HepG2 (cell line): ENCODE measurements around the gene ATAD3C. TPM values are rescaled to one million over a fixed set of nuclear protein-coding genes. Genes with fewer than 3 reads are reported as not detected.

Experiments
- ARID3A ChIP-seq: IDR thresholded peaks from 2 replicates; pipeline ENCODE4 v1.6.1; 2012; ENCODE audit warnings: low read depth, low read length, improper control_type of control experiment
- CBX2 ChIP-seq, 2 experiments: fragments of 200-600 bp in 1 of 2; sonication (generic); formaldehyde crosslinking in 1 of 2; IDR thresholded peaks; 2 replicates each; pipeline versions ENCODE4 v1.7.0 to v1.8.1; 2018 to 2022; ENCODE audit warnings: low read depth in 2 of 2, low read length in 1 of 2, mild to moderate bottlenecking in 1 of 2, missing genetic modification reagents in 1 of 2
- DPF2 ChIP-seq: sonication (generic); formaldehyde crosslinking; IDR thresholded peaks from 2 replicates; pipeline ENCODE4 v1.4.0; 2020; ENCODE audit warnings: mild to moderate bottlenecking, low read depth, missing genetic modification reagents, borderline replicate concordance
- DRAP1 ChIP-seq: IDR thresholded peaks from 2 replicates; pipeline ENCODE4 v1.6.1; 2016; ENCODE audit warnings: missing genetic modification reagents, missing compliant biosample characterization
- KDM1A ChIP-seq: IDR thresholded peaks from 2 replicates; pipeline ENCODE4 v1.6.1; 2016; ENCODE audit warnings: missing compliant biosample characterization
- TCF7 ChIP-seq: sonication (generic); IDR thresholded peaks from 2 replicates; pipeline ENCODE4 v1.6.1; 2016; ENCODE audit warnings: antibody characterized with exemption, low read depth
- ZNF207 ChIP-seq: fragments of 450-650 bp; IDR thresholded peaks from 2 replicates; pipeline ENCODE4 v1.6.1; 2016; ENCODE audit warnings: antibody characterized with exemption, borderline replicate concordance
- ZNF224 ChIP-seq: sonication (generic); formaldehyde crosslinking; IDR thresholded peaks from 2 replicates; pipeline ENCODE4 v1.5.0; 2020; ENCODE audit warnings: mild to moderate bottlenecking, missing genetic modification reagents
- ZNF282 ChIP-seq: fragments of 450-650 bp; IDR thresholded peaks from 2 replicates; pipeline ENCODE4 v1.6.1; 2018; ENCODE audit not compliant: partially characterized antibody
- ZNF543 ChIP-seq: sonication (generic); formaldehyde crosslinking; IDR thresholded peaks from 2 replicates; pipeline ENCODE4 v1.4.0; 2020; ENCODE audit warnings: mild to moderate bottlenecking, missing genetic modification reagents
- ZNF569 ChIP-seq: sonication (generic); formaldehyde crosslinking; IDR thresholded peaks from 2 replicates; pipeline ENCODE4 v1.5.0; 2020; ENCODE audit warnings: mild to moderate bottlenecking, missing genetic modification reagents, moderate library complexity, borderline replicate concordance
- ZNF670 ChIP-seq: sonication (generic); formaldehyde crosslinking; IDR thresholded peaks from 2 replicates; pipeline ENCODE4 v1.8.0; 2022; ENCODE audit warnings: mild to moderate bottlenecking, missing genetic modification reagents, borderline replicate concordance
- polyA plus RNA-seq, 8 experiments: library from polyadenylated mRNA; depleted of rRNA in 3 of 8; stranded (reverse) in 7 of 8; unstranded in 1 of 8; fragments of >200 nt; fragmentation: Illumina TruSeq in 4 of 8; extraction: Trizol in 4 of 8; gene quantifications; 2 replicates each; pipeline versions ENCODE4 v1.2.1 to v1.2.3, GENCODE V29; 2011 to 2016; ENCODE audit warnings: low read depth in 4 of 8, missing spikeins in 1 of 8, mixed read lengths in 1 of 8; ENCODE audit not compliant: insufficient read depth in 1 of 8
- total RNA-seq, 5 experiments: library from RNA; depleted of rRNA; stranded (reverse); fragments of >200 nt; fragmentation: Illumina TruSeq; extraction: Trizol; gene quantifications; 2 replicates each; pipeline ENCODE4 v1.2.3, GENCODE V29; 2016; ENCODE audit warnings: low read depth in 1 of 5
- TF ChIP-seq, protein P1 (sequence below): sonication (generic); formaldehyde crosslinking; IDR thresholded peaks from 2 replicates; pipeline ENCODE4 v1.5.0; 2020; ENCODE audit warnings: mild to moderate bottlenecking, missing genetic modification reagents, borderline replicate concordance
- TF ChIP-seq, protein P2 (sequence below): sonication (generic); formaldehyde crosslinking; IDR thresholded peaks from 2 replicates; pipeline ENCODE4 v1.9.0; 2021; ENCODE audit warnings: missing genetic modification reagents, mild to moderate bottlenecking, borderline replicate concordance
- TF ChIP-seq, protein P3 (sequence below): sonication (generic); formaldehyde crosslinking; IDR thresholded peaks from 2 replicates; pipeline ENCODE4 v1.8.0; 2022; ENCODE audit warnings: mild to moderate bottlenecking, missing genetic modification reagents, moderate library complexity

The ATAD3C gene
- total and polyA plus RNA-seq, 2 of the 13 experiments (the other 11 are each of a cell fraction or from before 2014, with no cell fraction given) = 2.4 to 3.2 TPM

DNA sequence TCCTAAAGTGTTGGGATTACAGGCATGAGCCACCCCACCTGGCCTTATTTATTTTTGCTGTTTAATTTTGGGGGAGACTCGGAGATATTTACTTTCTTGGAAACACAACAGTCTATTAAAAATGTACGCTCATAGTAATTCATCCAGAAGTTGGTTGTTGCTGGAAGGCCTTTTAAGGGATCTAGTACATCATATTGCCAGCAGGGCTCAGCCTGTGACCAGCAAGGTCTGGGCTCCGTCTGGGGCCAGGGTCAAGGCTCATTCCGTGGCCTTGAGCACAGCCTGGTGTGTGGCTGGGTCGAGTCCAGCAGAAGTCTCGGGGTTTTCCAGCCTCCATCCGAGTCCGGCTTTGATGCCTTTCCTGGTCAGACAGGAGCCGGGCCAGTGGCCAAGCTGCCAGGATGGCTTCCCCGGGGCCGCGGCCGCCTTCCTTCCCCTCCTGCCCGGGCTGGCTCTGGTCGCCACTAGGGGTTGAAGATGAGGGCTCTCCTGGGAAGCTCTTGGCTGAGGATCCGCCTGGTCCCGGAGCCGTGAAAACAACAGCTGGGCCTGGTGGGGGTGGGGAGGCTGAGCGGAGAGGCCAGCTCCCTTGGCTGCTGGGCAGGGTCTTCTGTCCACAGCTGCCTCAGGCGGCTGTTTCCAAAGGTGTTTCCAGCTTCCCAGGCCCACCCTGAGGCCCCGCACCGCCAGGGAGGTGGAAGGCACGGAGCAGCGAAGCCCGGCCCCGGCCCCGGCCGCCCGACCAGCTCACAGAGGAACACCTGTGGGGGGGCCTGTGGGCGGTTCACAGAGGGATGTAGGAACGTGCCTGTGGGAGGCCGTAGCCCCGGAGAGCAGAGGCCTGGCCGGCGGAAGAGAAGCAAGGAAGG lies 19.1 kb upstream of the ATAD3C start (continued):
- no peak for TF ChIP-seq ZNF224 (CRISPR knock-in tag)
- no peak for TF ChIP-seq ZNF569 (CRISPR knock-in tag)
- TF ChIP-seq TCF7 = no peak
- no peak for TF ChIP-seq DRAP1
- no peak for TF ChIP-seq DPF2 (CRISPR knock-in tag)
- TF ChIP-seq KDM1A (CRISPR knock-in tag) = no peak
- no peak for TF ChIP-seq ARID3A
- no peak for TF ChIP-seq ZNF207
- TF ChIP-seq ZNF543 = 0 out of 2 replicates have a peak, but pooled peaks have one; percentile 59
- TF ChIP-seq CBX2 (IDR thresholded peaks at IDR 0.05; ENCODE audit: low read depth, low read length) = no peak
- TF ChIP-seq CBX2 (CRISPR knock-in tag; IDR thresholded peaks at IDR 0.05; ENCODE audit: low read depth) = no peak
- TF ChIP-seq, protein P1, sequence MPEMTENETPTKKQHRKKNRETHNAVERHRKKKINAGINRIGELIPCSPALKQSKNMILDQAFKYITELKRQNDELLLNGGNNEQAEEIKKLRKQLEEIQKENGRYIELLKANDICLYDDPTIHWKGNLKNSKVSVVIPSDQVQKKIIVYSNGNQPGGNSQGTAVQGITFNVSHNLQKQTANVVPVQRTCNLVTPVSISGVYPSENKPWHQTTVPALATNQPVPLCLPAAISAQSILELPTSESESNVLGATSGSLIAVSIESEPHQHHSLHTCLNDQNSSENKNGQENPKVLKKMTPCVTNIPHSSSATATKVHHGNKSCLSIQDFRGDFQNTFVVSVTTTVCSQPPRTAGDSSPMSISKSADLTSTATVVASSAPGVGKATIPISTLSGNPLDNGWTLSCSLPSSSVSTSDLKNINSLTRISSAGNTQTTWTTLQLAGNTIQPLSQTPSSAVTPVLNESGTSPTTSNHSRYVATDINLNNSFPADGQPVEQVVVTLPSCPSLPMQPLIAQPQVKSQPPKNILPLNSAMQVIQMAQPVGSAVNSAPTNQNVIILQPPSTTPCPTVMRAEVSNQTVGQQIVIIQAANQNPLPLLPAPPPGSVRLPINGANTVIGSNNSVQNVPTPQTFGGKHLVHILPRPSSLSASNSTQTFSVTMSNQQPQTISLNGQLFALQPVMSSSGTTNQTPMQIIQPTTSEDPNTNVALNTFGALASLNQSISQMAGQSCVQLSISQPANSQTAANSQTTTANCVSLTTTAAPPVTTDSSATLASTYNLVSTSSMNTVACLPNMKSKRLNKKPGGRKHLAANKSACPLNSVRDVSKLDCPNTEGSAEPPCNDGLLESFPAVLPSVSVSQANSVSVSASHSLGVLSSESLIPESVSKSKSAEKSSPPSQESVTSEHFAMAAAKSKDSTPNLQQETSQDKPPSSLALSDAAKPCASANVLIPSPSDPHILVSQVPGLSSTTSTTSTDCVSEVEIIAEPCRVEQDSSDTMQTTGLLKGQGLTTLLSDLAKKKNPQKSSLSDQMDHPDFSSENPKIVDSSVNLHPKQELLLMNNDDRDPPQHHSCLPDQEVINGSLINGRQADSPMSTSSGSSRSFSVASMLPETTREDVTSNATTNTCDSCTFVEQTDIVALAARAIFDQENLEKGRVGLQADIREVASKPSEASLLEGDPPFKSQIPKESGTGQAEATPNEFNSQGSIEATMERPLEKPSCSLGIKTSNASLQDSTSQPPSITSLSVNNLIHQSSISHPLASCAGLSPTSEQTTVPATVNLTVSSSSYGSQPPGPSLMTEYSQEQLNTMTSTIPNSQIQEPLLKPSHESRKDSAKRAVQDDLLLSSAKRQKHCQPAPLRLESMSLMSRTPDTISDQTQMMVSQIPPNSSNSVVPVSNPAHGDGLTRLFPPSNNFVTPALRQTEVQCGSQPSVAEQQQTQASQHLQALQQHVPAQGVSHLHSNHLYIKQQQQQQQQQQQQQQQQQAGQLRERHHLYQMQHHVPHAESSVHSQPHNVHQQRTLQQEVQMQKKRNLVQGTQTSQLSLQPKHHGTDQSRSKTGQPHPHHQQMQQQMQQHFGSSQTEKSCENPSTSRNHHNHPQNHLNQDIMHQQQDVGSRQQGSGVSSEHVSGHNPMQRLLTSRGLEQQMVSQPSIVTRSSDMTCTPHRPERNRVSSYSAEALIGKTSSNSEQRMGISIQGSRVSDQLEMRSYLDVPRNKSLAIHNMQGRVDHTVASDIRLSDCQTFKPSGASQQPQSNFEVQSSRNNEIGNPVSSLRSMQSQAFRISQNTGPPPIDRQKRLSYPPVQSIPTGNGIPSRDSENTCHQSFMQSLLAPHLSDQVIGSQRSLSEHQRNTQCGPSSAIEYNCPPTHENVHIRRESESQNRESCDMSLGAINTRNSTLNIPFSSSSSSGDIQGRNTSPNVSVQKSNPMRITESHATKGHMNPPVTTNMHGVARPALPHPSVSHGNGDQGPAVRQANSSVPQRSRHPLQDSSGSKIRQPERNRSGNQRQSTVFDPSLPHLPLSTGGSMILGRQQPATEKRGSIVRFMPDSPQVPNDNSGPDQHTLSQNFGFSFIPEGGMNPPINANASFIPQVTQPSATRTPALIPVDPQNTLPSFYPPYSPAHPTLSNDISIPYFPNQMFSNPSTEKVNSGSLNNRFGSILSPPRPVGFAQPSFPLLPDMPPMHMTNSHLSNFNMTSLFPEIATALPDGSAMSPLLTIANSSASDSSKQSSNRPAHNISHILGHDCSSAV (CRISPR knock-in tag) = no peak
- no peak for TF ChIP-seq ZNF282
- TF ChIP-seq, protein P2, sequence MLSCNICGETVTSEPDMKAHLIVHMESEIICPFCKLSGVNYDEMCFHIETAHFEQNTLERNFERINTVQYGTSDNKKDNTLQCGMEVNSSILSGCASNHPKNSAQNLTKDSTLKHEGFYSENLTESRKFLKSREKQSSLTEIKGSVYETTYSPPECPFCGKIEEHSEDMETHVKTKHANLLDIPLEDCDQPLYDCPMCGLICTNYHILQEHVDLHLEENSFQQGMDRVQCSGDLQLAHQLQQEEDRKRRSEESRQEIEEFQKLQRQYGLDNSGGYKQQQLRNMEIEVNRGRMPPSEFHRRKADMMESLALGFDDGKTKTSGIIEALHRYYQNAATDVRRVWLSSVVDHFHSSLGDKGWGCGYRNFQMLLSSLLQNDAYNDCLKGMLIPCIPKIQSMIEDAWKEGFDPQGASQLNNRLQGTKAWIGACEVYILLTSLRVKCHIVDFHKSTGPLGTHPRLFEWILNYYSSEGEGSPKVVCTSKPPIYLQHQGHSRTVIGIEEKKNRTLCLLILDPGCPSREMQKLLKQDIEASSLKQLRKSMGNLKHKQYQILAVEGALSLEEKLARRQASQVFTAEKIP (CRISPR knock-in tag) = no peak
- TF ChIP-seq ZNF670 = no peak
- TF ChIP-seq, protein P3, sequence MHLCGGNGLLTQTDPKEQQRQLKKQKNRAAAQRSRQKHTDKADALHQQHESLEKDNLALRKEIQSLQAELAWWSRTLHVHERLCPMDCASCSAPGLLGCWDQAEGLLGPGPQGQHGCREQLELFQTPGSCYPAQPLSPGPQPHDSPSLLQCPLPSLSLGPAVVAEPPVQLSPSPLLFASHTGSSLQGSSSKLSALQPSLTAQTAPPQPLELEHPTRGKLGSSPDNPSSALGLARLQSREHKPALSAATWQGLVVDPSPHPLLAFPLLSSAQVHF (CRISPR knock-in tag) = no peak
